ENCODE data around the gene TREML2. TPM values are rescaled to one million over a fixed set of nuclear protein-coding genes. Genes with fewer than 3 reads are reported as not detected.

TREML2 gene
- total and polyA plus RNA-seq, 12 donors = 0.01 to 0.38 (median 0.13) TPM; not detected in 7

GRCh38 chr6:41231246-41231645 is 30.3 kb upstream of the TREML2 start:
- Histone ChIP-seq H3K4me3 (no peak overlapping the region), H3K36me3 (no peaks in the 10 kb centered on the region), H3K4me1 (no peaks in the 10 kb centered on the region), H3K27me3 (peaks cover 0 to 37% (median 21%) of the 10 kb centered on the region in 7 donors), H3K9me3 (no peaks in the 10 kb centered on the region), H3K27ac (no peak overlapping the region)
- ATAC-seq (no peak), DNase-seq (no peak)
- TF ChIP-seq CTCF (IDR thresholded peaks at IDR 0.05) = no peak
- intact Hi-C loops (cut with DNase I) = no loop called here
- WGBS, 2 donors = 72 to 92% methylated on average over 5 of the region's 5 CpGs

DNA sequence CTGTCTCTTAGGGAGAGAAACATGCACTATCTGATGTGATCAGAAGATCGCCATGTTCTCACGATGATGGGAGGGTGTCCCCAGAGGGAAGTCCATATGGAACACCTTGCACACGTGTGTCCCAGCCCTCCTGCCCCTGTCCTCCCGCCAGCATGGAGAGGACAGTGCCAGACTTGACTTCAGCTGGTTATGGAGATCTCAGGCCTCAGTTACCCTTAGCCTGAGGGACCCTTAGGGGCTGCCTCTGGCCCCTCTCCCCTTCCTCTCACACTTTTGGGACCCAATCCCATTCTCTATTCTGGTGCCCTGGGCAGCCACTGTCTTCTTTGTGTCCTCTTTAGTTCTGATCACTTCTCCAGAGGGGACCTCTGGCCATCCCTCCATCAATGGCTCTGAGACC is 28.8 kb upstream of the TREML2 start:
- Histone ChIP-seq H3K9me3 (no peaks in the 10 kb centered on the region), H3K36me3 (no peaks in the 10 kb centered on the region), H3K4me3 (no peak overlapping the region), H3K27me3 (peaks cover 0 to 42% (median 32%) of the 10 kb centered on the region in 7 donors), H3K27ac (no peak overlapping the region), H3K4me1 (no peaks in the 10 kb centered on the region)
- intact Hi-C loops (cut with DNase I) = no loop called here
- 88% methylated on average over 4 of the region's 4 CpGs for WGBS, 2 donors
- no peak for TF ChIP-seq CTCF (IDR thresholded peaks at IDR 0.05)
- ATAC-seq = no peak
- DNase-seq = no peak

- 49 to 69% methylated on average over 5 of the region's 5 CpGs for WGBS, 2 donors
- Histone ChIP-seq H3K27me3 (peaks cover 0 to 47% (median 32%) of the 10 kb centered on the region in 7 donors), H3K4me3 (no peak overlapping the region), H3K9me3 (no peaks in the 10 kb centered on the region), H3K4me1 (no peaks in the 10 kb centered on the region), H3K27ac (peak overlapping the region in 1 of 10 donors; percentile 20), H3K36me3 (no peaks in the 10 kb centered on the region)
- intact Hi-C loops (cut with DNase I) = no loop called here
- DNase-seq (no peak), ATAC-seq (peak in 2 of 8 donors; percentile 22 to 24)
- TF ChIP-seq CTCF (IDR thresholded peaks at IDR 0.05) = peak in 1 of 9 donors; percentile 10
These were observed 27.7 kb upstream of the TREML2 start for GRCh38 chr6:41228616-41229015.

- H3K4me1 ChIP-seq = no peaks in the 10 kb centered on the region
- intact Hi-C loops (cut with DNase I) = no loop called here
- no peak within 1 kb of the TSS for H3K4me3 ChIP-seq
- DNase-seq (no peak), ATAC-seq (peak in 2 of 8 donors; percentile 27 to 47)
- TF ChIP-seq CTCF (IDR thresholded peaks at IDR 0.05) = no peak
- no peaks in the 10 kb centered on the region for H3K36me3 ChIP-seq
- WGBS, 2 donors = 64 to 82% methylated on average over 5 of the region's 5 CpGs
- peak within 1 kb of the TSS in 1 of 10 donors; percentile 20 for H3K27ac ChIP-seq
- H3K27me3 ChIP-seq = peaks cover 0 to 49% (median 32%) of the 10 kb centered on the region in 7 donors
- no peaks in the 10 kb centered on the region for H3K9me3 ChIP-seq
These were observed 27.1 kb upstream of the TREML2 start, which contains the start of gene TREML4 for GRCh38 chr6:41228096-41228495. Gene TREML4, plus strand, starts transcription at chr6:41228349. Its CDS starts 79 bp downstream, at chr6:41228428.
